Mesendoderm (in vitro differentiated cells): Measurements from ENCODE around the gene KRT82.

Experiments used
- DNase-seq: peaks from one replicate; pipeline ENCODE4 v3.0.0; 2013
- H2AK5ac ChIP-seq: 2 replicates; pipeline ENCODE4 v1.6.1; 2013; ENCODE audit warnings: low read length, inconsistent platforms
- H2BK120ac ChIP-seq: 2 replicates; pipeline ENCODE4 v1.6.1; 2013; ENCODE audit warnings: low read depth, mild to moderate bottlenecking, low read length, moderate library complexity, mixed read lengths
- H2BK15ac ChIP-seq: replicated peaks from 2 replicates; pipeline ENCODE4 v1.6.1; 2013; ENCODE audit warnings: low read depth, mild to moderate bottlenecking, moderate library complexity
- H2BK5ac ChIP-seq: 2 replicates; pipeline ENCODE4 v1.6.1; 2013; ENCODE audit warnings: low read length, inconsistent platforms
- H3K18ac ChIP-seq: 2 replicates; pipeline ENCODE4 v1.6.1; 2013; ENCODE audit warnings: mild to moderate bottlenecking, low read length, mixed read lengths
- H3K23ac ChIP-seq: one replicate; pipeline ENCODE4 v1.6.1; 2013; ENCODE audit warnings: low read length
- H3K27ac ChIP-seq: 2 replicates; pipeline ENCODE4 v1.5.1; 2013; ENCODE audit warnings: low read depth, mild to moderate bottlenecking, inconsistent platforms, low read length, moderate library complexity
- H3K27me3 ChIP-seq: 2 replicates; pipeline ENCODE4 v1.6.1; 2013; ENCODE audit warnings: low read length, control low read depth, mild to moderate bottlenecking, inconsistent platforms; ENCODE audit not compliant: insufficient read depth, poor library complexity
- H3K36me3 ChIP-seq: 2 replicates; pipeline ENCODE4 v1.6.1; 2013; ENCODE audit warnings: low read length, inconsistent platforms; ENCODE audit not compliant: control insufficient read depth, insufficient read depth
- H3K4ac ChIP-seq: one replicate; pipeline ENCODE4 v1.6.1; 2013; ENCODE audit warnings: low read depth, mild to moderate bottlenecking, low read length, moderate library complexity
- H3K4me1 ChIP-seq: 2 replicates; pipeline ENCODE4 v1.6.1; 2013; ENCODE audit warnings: low read depth, low read length, inconsistent platforms; ENCODE audit not compliant: control insufficient read depth
- H3K4me2 ChIP-seq: 2 replicates; pipeline ENCODE4 v1.6.1; 2013; ENCODE audit warnings: low read length
- H3K4me3 ChIP-seq: 2 replicates; pipeline ENCODE4 v1.5.1; 2013; ENCODE audit warnings: mild to moderate bottlenecking, low read length
- H3K56ac ChIP-seq: one replicate; pipeline ENCODE4 v1.6.1; 2013; ENCODE audit warnings: low read length
- H3K79me1 ChIP-seq: 2 replicates; pipeline ENCODE4 v1.6.1; 2013; ENCODE audit warnings: low read length, inconsistent platforms
- H3K79me2 ChIP-seq: 2 replicates; pipeline ENCODE4 v1.6.1; 2013; ENCODE audit warnings: mild to moderate bottlenecking, low read length; ENCODE audit not compliant: control insufficient read depth, insufficient read depth
- H3K9ac ChIP-seq: 2 replicates; pipeline ENCODE4 v1.6.1; 2013; ENCODE audit warnings: low read length, inconsistent platforms
- H4K5ac ChIP-seq: one replicate; pipeline ENCODE4 v1.6.1; 2013; ENCODE audit warnings: low read length
- H4K8ac ChIP-seq: one replicate; pipeline ENCODE4 v1.6.1; 2013; ENCODE audit warnings: low read depth, mild to moderate bottlenecking, control low read depth, low read length, moderate library complexity
- WGBS: extraction: QIAGEN DNeasy Blood & Tissue Kit; methylation state at CpG from one replicate; pipeline ENCODE4 v1.1.7; 2013; ENCODE audit warnings: low lambda C conversion rate, missing lambda C conversion rate; ENCODE audit not compliant: insufficient coverage; ENCODE audit errors: extremely low coverage; 5-methylcytosine and 5-hydroxymethylcytosine counted together

KRT82 gene

GRCh38 chr12:52369809-52370208, 36.3 kb downstream of the KRT82 start:
- WGBS = no CpG with 5 or more reads among the region's 6 CpGs
- H3K27ac ChIP-seq = no peak overlapping the region
- no peak overlapping the region for H4K5ac ChIP-seq
- no peak overlapping the region for H2BK5ac ChIP-seq
- no peak overlapping the region for H3K9ac ChIP-seq
- H2BK15ac ChIP-seq = no peak overlapping the region
- no peaks in the 10 kb centered on the region for H3K79me2 ChIP-seq
- no peak overlapping the region for H3K4ac ChIP-seq
- no peaks in the 10 kb centered on the region for H3K79me1 ChIP-seq
- no peak overlapping the region for H4K8ac ChIP-seq
- no peak overlapping the region for H2AK5ac ChIP-seq
- H3K36me3 ChIP-seq = no peaks in the 10 kb centered on the region
- H3K4me3 ChIP-seq = no peak overlapping the region
- H3K23ac ChIP-seq = no peak overlapping the region
- no peaks in the 10 kb centered on the region for H3K4me1 ChIP-seq
- no peak overlapping the region for H3K56ac ChIP-seq
- no peak overlapping the region for H3K18ac ChIP-seq
- H3K27me3 ChIP-seq = no peaks in the 10 kb centered on the region
- DNase-seq = no peak
- no peak overlapping the region for H3K4me2 ChIP-seq
- H2BK120ac ChIP-seq = no peak overlapping the region

- Histone ChIP-seq H3K79me1 (no peaks in the 10 kb centered on the region), H4K8ac (no peak overlapping the region), H2BK120ac (no peak overlapping the region), H3K4ac (no peak overlapping the region), H3K4me2 (no peak overlapping the region), H3K79me2 (no peaks in the 10 kb centered on the region), H3K36me3 (no peaks in the 10 kb centered on the region), H4K5ac (no peak overlapping the region), H3K23ac (no peak overlapping the region), H3K4me1 (no peaks in the 10 kb centered on the region), H2AK5ac (no peak overlapping the region), H3K56ac (no peak overlapping the region), H3K27ac (no peak overlapping the region), H3K18ac (no peak overlapping the region), H2BK15ac (no peak overlapping the region), H3K9ac (no peak overlapping the region), H3K4me3 (no peak overlapping the region), H3K27me3 (no peaks in the 10 kb centered on the region), H2BK5ac (no peak overlapping the region)
- no peak for DNase-seq
- no CpG with 5 or more reads among the region's 3 CpGs for WGBS
Observed at GRCh38 chr12:52369211-52369610, 36.9 kb downstream of the KRT82 start.

- no peaks in the 10 kb centered on the region for H3K27me3 ChIP-seq
- H3K18ac ChIP-seq = no peak overlapping the region
- no peak overlapping the region for H3K27ac ChIP-seq
- H2BK5ac ChIP-seq = no peak overlapping the region
- no peak overlapping the region for H2BK120ac ChIP-seq
- no peak overlapping the region for H2BK15ac ChIP-seq
- DNase-seq = no peak
- H3K4me2 ChIP-seq = no peak overlapping the region
- no peaks in the 10 kb centered on the region for H3K36me3 ChIP-seq
- H2AK5ac ChIP-seq = no peak overlapping the region
- no peak overlapping the region for H3K9ac ChIP-seq
- H3K4me3 ChIP-seq = no peak overlapping the region
- H4K5ac ChIP-seq = no peak overlapping the region
- no peaks in the 10 kb centered on the region for H3K79me1 ChIP-seq
- H3K56ac ChIP-seq = no peak overlapping the region
- no CpG with 5 or more reads among the region's 3 CpGs for WGBS
- H3K4me1 ChIP-seq = no peaks in the 10 kb centered on the region
- H3K23ac ChIP-seq = no peak overlapping the region
- H3K79me2 ChIP-seq = no peaks in the 10 kb centered on the region
- H4K8ac ChIP-seq = no peak overlapping the region
- H3K4ac ChIP-seq = no peak overlapping the region
Observed at GRCh38 chr12:52368508-52368907, 37.6 kb downstream of the KRT82 start.

- no peak overlapping the region for H3K18ac ChIP-seq
- H2BK15ac ChIP-seq = no peak overlapping the region
- H3K4ac ChIP-seq = no peak overlapping the region
- H3K27me3 ChIP-seq = no peaks in the 10 kb centered on the region
- H3K79me1 ChIP-seq = no peaks in the 10 kb centered on the region
- no peak overlapping the region for H2AK5ac ChIP-seq
- DNase-seq = no peak
- H3K27ac ChIP-seq = no peak overlapping the region
- H3K79me2 ChIP-seq = no peaks in the 10 kb centered on the region
- no peak overlapping the region for H3K4me2 ChIP-seq
- WGBS = no CpG with 5 or more reads among the region's 6 CpGs
- no peak overlapping the region for H3K9ac ChIP-seq
- no peak overlapping the region for H3K56ac ChIP-seq
- H3K4me1 ChIP-seq = no peaks in the 10 kb centered on the region
- no peak overlapping the region for H3K4me3 ChIP-seq
- no peaks in the 10 kb centered on the region for H3K36me3 ChIP-seq
- no peak overlapping the region for H2BK120ac ChIP-seq
- H3K23ac ChIP-seq = no peak overlapping the region
- no peak overlapping the region for H4K5ac ChIP-seq
- H2BK5ac ChIP-seq = no peak overlapping the region
- no peak overlapping the region for H4K8ac ChIP-seq
Observed at GRCh38 chr12:52367876-52368275, 38.3 kb downstream of the KRT82 start.

- Histone ChIP-seq H3K9ac (no peak within 1 kb of the TSS), H3K18ac (no peak within 1 kb of the TSS), H2BK5ac (no peak within 1 kb of the TSS), H2BK120ac (no peak within 1 kb of the TSS), H3K4me1 (no peaks in the 10 kb centered on the region), H4K5ac (no peak within 1 kb of the TSS), H3K4me3 (no peak within 1 kb of the TSS), H3K79me2 (no peaks in the 10 kb centered on the region), H3K4ac (no peak within 1 kb of the TSS), H3K79me1 (no peaks in the 10 kb centered on the region), H2AK5ac (no peak within 1 kb of the TSS), H3K27me3 (no peaks in the 10 kb centered on the region), H3K56ac (no peak within 1 kb of the TSS), H3K23ac (no peak within 1 kb of the TSS), H3K4me2 (no peak within 1 kb of the TSS), H3K36me3 (no peaks in the 10 kb centered on the region), H4K8ac (no peak within 1 kb of the TSS), H2BK15ac (no peak within 1 kb of the TSS), H3K27ac (no peak within 1 kb of the TSS)
- WGBS = no CpG with 5 or more reads among the region's 42 CpGs
- no peak for DNase-seq
Observed at GRCh38 chr12:52366738-52367485, 39.2 kb downstream of the KRT82 start, which contains the start of gene KRT85. Gene KRT85, minus strand, starts transcription at chr12:52367481. Its CDS starts 76 bp downstream, at chr12:52367405.
